ENCODE measurements around the gene SYNJ1. TPM values are rescaled to one million over a fixed set of nuclear protein-coding genes. Genes with fewer than 3 reads are reported as not detected.
"Not testable (repeated sequence)": the region's sequence is repeated elsewhere in the genome, so short reads cannot be mapped to it uniquely, and the experiment has no call there.

Gene SYNJ1
- polyA plus RNA-seq, 4 donors = 13.3 to 18.8 (median 17.3) TPM

- no peak for DNase-seq (ENCODE audit: low read depth in 4 of 4, low spot score in 3 of 4)
These were observed 13.5 kb upstream of the SYNJ1 start for GRCh38 chr21:32741336-32741735.

GRCh38 chr21:32739946-32740345, 12.1 kb upstream of the SYNJ1 start:
- no peak for DNase-seq (ENCODE audit: low read depth in 4 of 4, low spot score in 3 of 4)

GRCh38 chr21:32736083-32736482, 8.3 kb upstream of the SYNJ1 start:
- DNase-seq (ENCODE audit: low read depth in 4 of 4, low spot score in 3 of 4) = not testable (repeated sequence)

- no peak for DNase-seq (ENCODE audit: low read depth in 4 of 4, low spot score in 3 of 4)
These were observed 7.7 kb upstream of the SYNJ1 start for GRCh38 chr21:32735524-32735923.

GRCh38 chr21:32733990-32734613, 6.3 kb upstream of the SYNJ1 start:
- no peak for DNase-seq (ENCODE audit: low read depth in 4 of 4, low spot score in 3 of 4)

- no peak for DNase-seq (ENCODE audit: low read depth in 4 of 4, low spot score in 3 of 4)
These were observed 5.5 kb upstream of the SYNJ1 start for GRCh38 chr21:32733356-32733755.

- DNase-seq (ENCODE audit: low read depth in 4 of 4, low spot score in 3 of 4) = no peak
These were observed 4.7 kb upstream of the SYNJ1 start for GRCh38 chr21:32732544-32732943.

- no peak for DNase-seq (ENCODE audit: low read depth in 4 of 4, low spot score in 3 of 4)
These were observed 1.0 kb upstream of the SYNJ1 start for GRCh38 chr21:32728848-32729247.

- DNase-seq (ENCODE audit: low read depth in 4 of 4, low spot score in 3 of 4) = no peak
These were observed 635 bp upstream of the SYNJ1 start for GRCh38 chr21:32728456-32728839.

- peak; percentile 8 to 25 (median 11) for DNase-seq (ENCODE audit: low read depth in 4 of 4, low spot score in 3 of 4)
These were observed 750 bp downstream of the SYNJ1 start for GRCh38 chr21:32726839-32727686.

- no peak for DNase-seq (ENCODE audit: low read depth in 4 of 4, low spot score in 3 of 4)
These were observed 8.7 kb downstream of the SYNJ1 start for GRCh38 chr21:32719085-32719484.

GRCh38 chr21:32717851-32718316, 9.9 kb downstream of the SYNJ1 start:
- DNase-seq (ENCODE audit: low read depth in 4 of 4, low spot score in 3 of 4) = no peak

GRCh38 chr21:32716486-32716885, 11.3 kb downstream of the SYNJ1 start:
- no peak for DNase-seq (ENCODE audit: low read depth in 4 of 4, low spot score in 3 of 4)

- DNase-seq (ENCODE audit: low read depth in 4 of 4, low spot score in 3 of 4) = no peak
These were observed 14.1 kb downstream of the SYNJ1 start for GRCh38 chr21:32713726-32714125.

- no peak for DNase-seq (ENCODE audit: low read depth in 4 of 4, low spot score in 3 of 4)
These were observed 15.2 kb downstream of the SYNJ1 start for GRCh38 chr21:32712641-32713040.

GRCh38 chr21:32712043-32712442, 15.8 kb downstream of the SYNJ1 start:
- DNase-seq (ENCODE audit: low read depth in 4 of 4, low spot score in 3 of 4) = no peak

GRCh38 chr21:32710987-32711386, 16.8 kb downstream of the SYNJ1 start:
- DNase-seq (ENCODE audit: low read depth in 4 of 4, low spot score in 3 of 4) = no peak

GRCh38 chr21:32710069-32710784, 17.6 kb downstream of the SYNJ1 start:
- no peak for DNase-seq (ENCODE audit: low read depth in 4 of 4, low spot score in 3 of 4)

- DNase-seq (ENCODE audit: low read depth in 4 of 4, low spot score in 3 of 4) = no peak
These were observed 19.7 kb downstream of the SYNJ1 start for GRCh38 chr21:32708069-32708468.

- DNase-seq (ENCODE audit: low read depth in 4 of 4, low spot score in 3 of 4) = no peak
These were observed 21.9 kb downstream of the SYNJ1 start for GRCh38 chr21:32705901-32706300.

GRCh38 chr21:32705139-32705538, 22.7 kb downstream of the SYNJ1 start:
- no peak for DNase-seq (ENCODE audit: low read depth in 4 of 4, low spot score in 3 of 4)
